GM06990 (cell line): ENCODE data around the gene OGG1.

ENCODE experiments used
- DNase-seq: peaks from one replicate; pipeline ENCODE4 v3.0.0-alpha.2; 2011; ENCODE audit not compliant: insufficient read length; ENCODE audit errors: extremely low read depth
- H3K27me3 ChIP-seq: replicated peaks from 2 replicates; pipeline ENCODE4 v1.6.0; 2011; ENCODE audit warnings: low read length; ENCODE audit not compliant: control insufficient read depth, insufficient read depth
- H3K36me3 ChIP-seq: 2 replicates; pipeline ENCODE4 v1.5.1; 2011; ENCODE audit warnings: low read length; ENCODE audit not compliant: control insufficient read depth, insufficient read depth
- H3K4me3 ChIP-seq: replicated peaks from 2 replicates; pipeline ENCODE4 v1.5.1; 2011; ENCODE audit warnings: low read depth, mild to moderate bottlenecking, control low read depth, low read length
- CTCF ChIP-seq: IDR thresholded peaks from 2 replicates; pipeline ENCODE4 v1.5.1; 2011; ENCODE audit warnings: low read length, control low read depth, mild to moderate bottlenecking, inconsistent platforms; ENCODE audit not compliant: insufficient read depth, poor library complexity, severe bottlenecking

The OGG1 gene

GRCh38 chr3:9721015-9721699 is 28.6 kb upstream of the OGG1 start:
- no peak overlapping the region for H3K4me3 ChIP-seq
- no peaks in the 10 kb centered on the region for H3K36me3 ChIP-seq
- no peak for TF ChIP-seq CTCF
- no peaks in the 10 kb centered on the region; the same call in none of the 2 replicates for H3K27me3 ChIP-seq
- DNase-seq: no peak

- TF ChIP-seq CTCF: no peak
- Histone ChIP-seq H3K4me3 (no peak overlapping the region), H3K27me3 (no peaks in the 10 kb centered on the region; the same call in none of the 2 replicates), H3K36me3 (no peaks in the 10 kb centered on the region)
- no peak for DNase-seq
Measured at GRCh38 chr3:9721700-9722060, 28.1 kb upstream of the OGG1 start.

- Histone ChIP-seq H3K27me3 (no peaks in the 10 kb centered on the region; the same call in none of the 2 replicates), H3K4me3 (no peak overlapping the region), H3K36me3 (no peaks in the 10 kb centered on the region)
- no peak for DNase-seq
- TF ChIP-seq CTCF: no peak
Measured at GRCh38 chr3:9725775-9726515, 23.8 kb upstream of the OGG1 start.

- peak; percentile 46 for DNase-seq
- TF ChIP-seq CTCF: peak; percentile 69
- Histone ChIP-seq H3K36me3 (no peaks in the 10 kb centered on the region), H3K4me3 (no peak overlapping the region), H3K27me3 (no peaks in the 10 kb centered on the region; the same call in none of the 2 replicates)
Measured at GRCh38 chr3:9727041-9727595, 22.6 kb upstream of the OGG1 start.

- H3K36me3 ChIP-seq: no peaks in the 10 kb centered on the region
- no peak for TF ChIP-seq CTCF
- DNase-seq: no peak
- no peak overlapping the region for H3K4me3 ChIP-seq
- no peaks in the 10 kb centered on the region; the same call in none of the 2 replicates for H3K27me3 ChIP-seq
Measured at GRCh38 chr3:9727743-9728142, 22.0 kb upstream of the OGG1 start.
